ENCODE data around the gene RENBP.

GRCh38 chrX:153937056-153937455 is 7.4 kb downstream of the RENBP start:
- TF ChIP-seq PRDM10 (tag by site-specific recombination; IDR thresholded peaks at IDR 0.05) (no peak), ZNF274 (IDR thresholded peaks at IDR 0.05; ENCODE audit: low read length) (no peak), ZNF274 (tag by site-specific recombination; IDR thresholded peaks at IDR 0.05; ENCODE audit: borderline replicate concordance) (no peak), GLI4 (tag by site-specific recombination; IDR thresholded peaks at IDR 0.05) (no peak), ZBTB11 (tag by site-specific recombination; conservative IDR thresholded peaks at IDR 0.05; ENCODE audit: low read depth) (peak; percentile 87), CTCF (tag by site-specific recombination; IDR thresholded peaks at IDR 0.05) (no peak), ZNF629 (tag by site-specific recombination; IDR thresholded peaks at IDR 0.05) (peak; percentile 75), ZNF510 (tag by site-specific recombination; IDR thresholded peaks at IDR 0.05; ENCODE audit: insufficient replicate concordance) (no peak), ZNF560 (tag by site-specific recombination; IDR thresholded peaks at IDR 0.05; ENCODE audit: borderline replicate concordance) (no peak; the same call in 1 of the 2 replicates), ZNF580 (tag by site-specific recombination; IDR thresholded peaks at IDR 0.05) (peak; percentile 76; the same call in 1 of the 2 replicates), ZSCAN18 (tag by site-specific recombination; IDR thresholded peaks at IDR 0.05) (no peak)
